Fibroblast of lung (primary cell): ENCODE measurements around the gene IL1RAP.

ENCODE experiments used
- EZH2 ChIP-seq: IDR thresholded peaks from 2 replicates; pipeline ENCODE4 v1.5.1; 2012; ENCODE audit warnings: low read length, control low read depth, mild to moderate bottlenecking; ENCODE audit errors: missing control alignments
- TF ChIP-seq, protein P1 (sequence below), 2 donors: IDR thresholded peaks in 1 of 2; conservative IDR thresholded peaks in 1 of 2; 1 replicate in 1 of 2; 2 replicates in 1 of 2; pipeline ENCODE4 v1.5.1; 2011 to 2012; ENCODE audit warnings: low read length in 2 of 2, control low read depth in 1 of 2, inconsistent platforms in 1 of 2, low read depth in 1 of 2, mild to moderate bottlenecking in 1 of 2

- TF ChIP-seq, protein P1, sequence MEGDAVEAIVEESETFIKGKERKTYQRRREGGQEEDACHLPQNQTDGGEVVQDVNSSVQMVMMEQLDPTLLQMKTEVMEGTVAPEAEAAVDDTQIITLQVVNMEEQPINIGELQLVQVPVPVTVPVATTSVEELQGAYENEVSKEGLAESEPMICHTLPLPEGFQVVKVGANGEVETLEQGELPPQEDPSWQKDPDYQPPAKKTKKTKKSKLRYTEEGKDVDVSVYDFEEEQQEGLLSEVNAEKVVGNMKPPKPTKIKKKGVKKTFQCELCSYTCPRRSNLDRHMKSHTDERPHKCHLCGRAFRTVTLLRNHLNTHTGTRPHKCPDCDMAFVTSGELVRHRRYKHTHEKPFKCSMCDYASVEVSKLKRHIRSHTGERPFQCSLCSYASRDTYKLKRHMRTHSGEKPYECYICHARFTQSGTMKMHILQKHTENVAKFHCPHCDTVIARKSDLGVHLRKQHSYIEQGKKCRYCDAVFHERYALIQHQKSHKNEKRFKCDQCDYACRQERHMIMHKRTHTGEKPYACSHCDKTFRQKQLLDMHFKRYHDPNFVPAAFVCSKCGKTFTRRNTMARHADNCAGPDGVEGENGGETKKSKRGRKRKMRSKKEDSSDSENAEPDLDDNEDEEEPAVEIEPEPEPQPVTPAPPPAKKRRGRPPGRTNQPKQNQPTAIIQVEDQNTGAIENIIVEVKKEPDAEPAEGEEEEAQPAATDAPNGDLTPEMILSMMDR (conservative IDR thresholded peaks at IDR 0.05 in 1 of 2, IDR thresholded peaks at IDR 0.05 in 1 of 2; ENCODE audit: low read depth in 1 of 2, low read length in 2 of 2) = no peak
- TF ChIP-seq EZH2 = no peak
These were observed 10.9 kb upstream of the IL1RAP start for GRCh38 chr3:190502946-190503345.
